Activated CD8-positive, alpha-beta T cell treated with anti-CD3 and anti-CD28 coated beads, Interleukin-2, amount 10 ng/mL, durations not matched to agents 7 days and 5 days (primary cell): Measurements from ENCODE around the gene PRPF8. TPM values are rescaled to one million over a fixed set of nuclear protein-coding genes. Genes with fewer than 3 reads are reported as not detected.

Source experiments
- ATAC-seq: fragments of 150-1000 bp; cut with Tn5 transposase; one replicate; pipeline ENCODE4 v1.10.0; 2021; ENCODE audit warnings: moderate library complexity
- CTCF ChIA-PET: fragments of 350-600 bp; sonication (Branson Sonifier 250); formaldehyde crosslinking; loops from one replicate; lab custom pipeline; 2021; ENCODE audit warnings: antibody characterized with exemption; lab: Charles Lee
- POLR2A ChIA-PET: fragments of 350-600 bp; sonication (Branson Sonifier 250); formaldehyde crosslinking; loops from one replicate; lab custom pipeline; 2021; ENCODE audit warnings: antibody characterized with exemption; lab: Charles Lee
- DNase-seq: peaks from one replicate; pipeline ENCODE4 v3.0.0-alpha.2; 2020
- H3K27ac Mint-ChIP-seq: one replicate; pipeline ENCODE4 v1.8.0; 2021; ENCODE audit warnings: mild to moderate bottlenecking, mixed read lengths
- H3K27me3 Mint-ChIP-seq: one replicate; pipeline ENCODE4 v1.8.0; 2021; ENCODE audit warnings: low read depth, mixed read lengths
- H3K36me3 Mint-ChIP-seq: one replicate; pipeline ENCODE4 v1.8.0; 2021; ENCODE audit warnings: low read depth, mixed read lengths
- H3K4me1 Mint-ChIP-seq: one replicate; pipeline ENCODE4 v1.8.0; 2021; ENCODE audit warnings: low read depth, mixed read lengths
- H3K4me3 Mint-ChIP-seq: one replicate; pipeline ENCODE4 v1.8.0; 2021; ENCODE audit warnings: mild to moderate bottlenecking, mixed read lengths
- H3K9me3 Mint-ChIP-seq: one replicate; pipeline ENCODE4 v1.8.0; 2022; ENCODE audit warnings: mixed read lengths; ENCODE audit not compliant: insufficient read depth
- total RNA-seq, 2 experiments: library from RNA; stranded (reverse); gene quantifications; one replicate each; pipeline ENCODE4 v1.2.3, GENCODE V29; 2021

Gene PRPF8
- total RNA-seq, 2 experiments from 2014 or later, result 309 to 321 TPM

DNA sequence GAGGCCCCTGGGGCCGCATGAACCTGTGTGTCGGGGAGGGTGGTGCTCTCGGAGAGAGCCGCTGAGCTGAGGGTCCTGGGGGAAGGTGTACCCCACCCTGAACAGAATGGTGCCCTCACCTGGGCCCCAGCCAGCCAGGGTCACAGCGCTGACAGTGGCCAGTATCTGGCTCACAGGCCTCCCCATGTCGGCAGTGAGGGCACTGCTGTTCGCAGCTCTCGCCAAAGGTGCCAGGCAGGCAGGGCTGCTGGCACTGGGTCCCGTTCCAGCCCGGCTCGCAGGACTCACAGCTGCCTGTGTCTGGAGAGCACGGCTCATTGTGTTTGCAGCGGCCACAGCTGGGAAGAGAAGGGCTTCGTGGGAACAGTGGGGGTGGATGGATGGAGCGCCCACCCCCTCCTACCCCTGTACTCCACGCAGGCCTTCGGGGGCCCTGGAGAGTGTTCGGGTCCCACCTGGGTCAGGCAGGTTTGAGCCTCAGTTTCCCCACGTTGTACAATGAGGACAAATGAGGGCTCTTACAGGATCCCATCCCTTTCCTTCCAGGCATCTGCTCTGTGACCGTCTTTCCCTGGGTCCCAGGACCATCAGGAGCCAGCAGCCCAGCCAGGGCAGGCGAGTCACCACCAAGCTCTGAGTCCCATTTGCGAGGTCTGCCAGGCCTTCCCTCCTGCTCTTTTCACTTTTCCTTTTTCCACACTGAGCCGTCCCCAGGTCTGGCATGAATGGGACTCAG lies 44.2 kb downstream of the PRPF8 start:
- POLR2A ChIA-PET, result no interaction called here
- no peaks in the 10 kb centered on the region for H3K9me3 Mint-ChIP-seq

DNA sequence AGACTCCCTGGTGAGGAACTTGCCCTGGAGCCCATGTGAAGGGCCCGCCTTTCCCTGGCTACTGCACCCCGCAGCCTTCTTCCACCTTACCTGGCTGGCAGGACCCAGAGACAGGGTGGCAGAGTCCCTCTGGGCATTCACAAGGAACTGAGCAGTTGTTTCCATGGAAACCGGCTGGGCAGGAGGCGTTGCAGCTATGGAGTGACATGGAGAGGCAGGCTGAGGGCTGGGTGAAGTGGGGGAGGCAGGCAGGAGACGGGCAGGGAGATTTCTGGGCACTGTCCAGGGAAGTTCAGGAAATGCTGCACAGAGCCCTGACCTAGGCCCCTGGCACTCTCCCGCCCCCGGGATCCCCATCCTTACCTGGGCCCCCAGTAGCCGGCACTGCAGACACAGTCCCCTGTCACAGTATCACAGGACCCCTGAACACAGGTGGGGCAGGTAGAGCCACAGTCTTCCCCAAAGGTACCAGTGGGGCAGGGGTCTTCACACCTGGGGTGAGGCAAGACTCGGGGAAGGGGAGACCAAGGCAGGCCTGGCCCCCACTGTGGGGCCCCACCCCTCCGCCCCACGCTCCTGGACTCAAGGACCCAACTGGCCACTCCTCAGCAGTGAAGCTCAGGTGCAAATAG lies 45.0 kb downstream of the PRPF8 start:
- Mint-ChIP-seq H3K4me3 (no peak overlapping the region), H3K27me3 (no peaks in the 10 kb centered on the region), H3K27ac (no peak overlapping the region), H3K9me3 (no peaks in the 10 kb centered on the region), H3K4me1 (peaks cover 8% of the 10 kb centered on the region), H3K36me3 (no peaks in the 10 kb centered on the region)
- ChIA-PET POLR2A (interaction anchor here (0.6 kb wide), 1 partner anchor 10 kb away, joined by 3 read pairs; no protein-coding TSS in a partner anchor), CTCF (interaction anchor here (1.0 to 1.8 kb wide), 2 partner anchors 10 to 65 kb away, joined by 4 to 9 read pairs; no protein-coding TSS in a partner anchor)
- no peak for DNase-seq
- ATAC-seq, result no peak

More for the DNA sequence above, 44.2 kb downstream of the PRPF8 start:
- Mint-ChIP-seq H3K4me1 (peaks cover 16% of the 10 kb centered on the region), H3K4me3 (no peak overlapping the region), H3K36me3 (no peaks in the 10 kb centered on the region), H3K27ac (no peak overlapping the region), H3K27me3 (no peaks in the 10 kb centered on the region)
- DNase-seq (no peak), ATAC-seq (no peak)
- CTCF ChIA-PET, result interaction anchor here (1.0 kb wide), 2 partner anchors 66 to 67 kb away, joined by 3 to 4 read pairs; no protein-coding TSS in a partner anchor

DNA sequence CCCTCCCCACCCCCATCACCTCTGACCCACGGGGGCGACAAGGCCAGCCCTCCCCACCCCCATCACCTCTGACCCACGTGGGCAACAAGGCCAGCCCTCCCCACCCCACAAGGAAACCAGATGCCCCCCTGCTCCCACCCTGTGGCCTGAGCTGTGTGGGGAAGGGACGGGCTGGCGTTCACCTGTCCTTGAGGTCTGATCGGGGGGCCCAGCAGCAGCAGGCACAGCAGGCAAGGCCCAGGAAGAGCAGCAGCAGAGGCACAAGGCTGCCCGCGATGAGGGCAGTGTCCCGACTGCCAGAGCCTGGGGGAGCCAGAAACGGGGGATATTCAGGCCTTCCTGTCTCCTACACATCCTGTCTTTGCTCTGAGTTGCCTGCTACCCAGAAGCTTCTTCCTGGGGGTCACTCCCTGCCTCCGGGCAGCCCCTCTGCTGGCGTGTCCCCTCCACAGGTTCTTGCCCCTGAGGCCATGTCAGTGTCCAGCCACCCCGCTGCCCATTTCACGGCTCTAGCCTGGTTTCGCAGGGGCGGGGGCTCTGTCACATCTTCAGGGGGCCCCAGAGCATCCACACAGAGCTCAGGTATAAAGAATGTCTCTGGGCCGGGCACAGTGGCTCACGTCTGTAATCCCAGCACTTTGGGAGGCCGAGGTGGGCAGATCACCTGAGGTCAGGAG lies 45.9 kb downstream of the PRPF8 start:
- ChIA-PET POLR2A (interaction anchor here (0.6 kb wide), 1 partner anchor 9 kb away, joined by 3 read pairs; no protein-coding TSS in a partner anchor), CTCF (interaction anchor here (0.8 to 3.2 kb wide), 4 partner anchors 9 to 274 kb away, joined by 3 to 9 read pairs (median 6); no protein-coding TSS in a partner anchor)
- Mint-ChIP-seq H3K4me1 (no peaks in the 10 kb centered on the region), H3K4me3 (no peak overlapping the region), H3K27ac (no peak overlapping the region), H3K36me3 (no peaks in the 10 kb centered on the region), H3K27me3 (no peaks in the 10 kb centered on the region), H3K9me3 (no peaks in the 10 kb centered on the region)
- ATAC-seq (no peak), DNase-seq (no peak)

DNA sequence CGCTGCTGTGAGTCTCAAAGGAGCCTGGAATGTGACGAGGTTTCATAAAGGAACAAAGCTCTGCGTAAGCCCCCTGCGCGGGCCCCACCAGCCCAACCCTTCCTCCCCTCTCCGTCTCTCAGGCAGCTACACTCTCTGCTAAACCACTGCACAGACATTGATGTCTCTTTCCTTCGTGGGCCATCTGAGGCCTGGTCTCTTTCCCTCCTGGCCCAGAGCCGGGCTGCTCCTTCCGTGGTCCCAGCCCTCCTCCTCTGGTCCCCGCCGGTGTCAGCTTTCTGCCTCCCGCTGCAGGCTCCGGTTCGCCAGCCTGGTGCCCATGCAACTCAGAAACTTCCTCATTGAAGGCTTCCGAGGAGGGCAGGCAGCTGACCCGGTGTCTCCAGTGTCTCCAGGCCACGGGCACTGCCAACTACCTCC lies 46.5 kb downstream of the PRPF8 start:
- Mint-ChIP-seq H3K36me3 (no peaks in the 10 kb centered on the region), H3K4me1 (no peaks in the 10 kb centered on the region), H3K27me3 (no peaks in the 10 kb centered on the region), H3K9me3 (no peaks in the 10 kb centered on the region), H3K27ac (no peak overlapping the region), H3K4me3 (no peak overlapping the region)
- CTCF ChIA-PET, result interaction anchor here (1.2 to 3.2 kb wide), 3 partner anchors 8 to 273 kb away, joined by 3 to 9 read pairs (median 9); no protein-coding TSS in a partner anchor
- POLR2A ChIA-PET, result no interaction called here
- no peak for DNase-seq
- no peak for ATAC-seq

DNA sequence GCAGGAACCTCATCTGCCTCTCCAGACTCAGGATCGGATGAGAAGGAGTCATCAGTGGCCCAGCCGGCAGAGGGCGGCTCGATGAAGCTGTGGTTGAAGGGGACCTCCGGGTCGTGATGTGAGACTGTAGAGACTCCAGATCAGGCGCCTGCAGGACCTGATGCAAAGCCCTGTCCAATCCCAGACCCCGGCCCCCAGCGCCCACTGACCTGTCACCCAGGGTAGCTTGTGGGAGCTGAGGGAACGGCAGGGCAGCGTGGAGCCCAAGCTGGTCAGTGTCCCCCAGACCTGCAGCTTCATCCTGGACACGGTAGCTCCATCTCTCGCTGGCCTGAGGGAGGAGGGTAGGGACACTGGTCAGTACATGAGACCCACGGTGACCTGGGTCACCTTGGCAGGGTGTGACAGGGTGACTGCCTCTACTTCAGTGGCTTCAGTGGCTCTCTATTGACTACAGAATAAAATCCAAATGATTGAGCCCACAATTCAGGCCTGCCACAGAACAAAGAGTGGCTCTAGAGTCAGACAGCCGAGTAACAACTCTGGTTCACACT lies 47.9 kb downstream of the PRPF8 start:
- H3K36me3 Mint-ChIP-seq, result no peaks in the 10 kb centered on the region
- no peaks in the 10 kb centered on the region for H3K4me1 Mint-ChIP-seq
- ChIA-PET CTCF (interaction anchor here (1.0 to 3.2 kb wide), 3 partner anchors 12 to 66 kb away, joined by 3 to 9 read pairs (median 3); no protein-coding TSS in a partner anchor), POLR2A (no interaction called here)
- DNase-seq (no peak), ATAC-seq (no peak)
- H3K27me3 Mint-ChIP-seq, result no peaks in the 10 kb centered on the region
- no peaks in the 10 kb centered on the region for H3K9me3 Mint-ChIP-seq
- H3K27ac Mint-ChIP-seq, result no peak overlapping the region
- H3K4me3 Mint-ChIP-seq, result no peak overlapping the region

DNA sequence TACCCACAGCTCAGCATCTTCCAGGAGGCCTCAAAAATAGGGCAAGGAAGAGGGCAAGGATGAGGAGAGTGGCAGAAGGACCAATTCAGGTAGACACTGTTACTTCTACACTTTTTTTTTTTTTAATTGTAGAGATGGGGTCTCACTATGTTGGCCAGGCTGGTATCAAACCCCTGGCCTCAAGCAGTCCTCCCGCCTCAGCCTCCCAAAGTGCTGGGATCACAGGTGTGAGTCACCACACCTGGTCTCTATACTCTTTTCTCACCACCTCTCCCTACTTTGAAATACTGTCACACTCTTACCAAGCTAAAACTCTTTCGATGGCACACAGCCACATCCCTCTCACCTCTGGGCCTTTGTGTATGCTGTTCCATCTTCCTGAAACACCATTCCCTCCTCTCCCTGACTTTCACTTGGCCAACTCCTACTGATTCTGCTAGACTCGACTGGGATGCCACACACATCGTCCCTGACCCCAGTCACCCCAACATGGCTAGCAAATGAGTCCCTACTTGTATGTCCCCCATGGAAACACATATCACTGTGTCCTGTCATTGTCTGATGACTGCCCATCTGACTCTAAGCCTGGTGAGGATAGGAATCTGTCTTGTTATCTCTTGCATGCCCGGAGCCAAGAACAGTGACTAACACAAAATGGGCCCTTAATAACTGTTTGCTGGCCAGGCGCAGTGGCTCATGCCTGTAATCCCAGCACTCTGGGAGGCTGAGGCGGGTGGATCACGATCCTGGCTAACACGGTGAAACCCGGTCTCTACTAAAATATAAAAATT lies 48.8 kb downstream of the PRPF8 start:
- Mint-ChIP-seq H3K4me1 (no peaks in the 10 kb centered on the region), H3K36me3 (no peaks in the 10 kb centered on the region), H3K9me3 (no peaks in the 10 kb centered on the region), H3K27me3 (peaks cover 3% of the 10 kb centered on the region), H3K27ac (no peak overlapping the region), H3K4me3 (no peak overlapping the region)
- ChIA-PET CTCF (interaction anchor here (1.0 to 3.2 kb wide), 2 partner anchors 13 to 61 kb away, joined by 3 to 9 read pairs; partner anchors contain the start of gene RILP), POLR2A (no interaction called here)
- no peak for DNase-seq
- no peak for ATAC-seq

DNA sequence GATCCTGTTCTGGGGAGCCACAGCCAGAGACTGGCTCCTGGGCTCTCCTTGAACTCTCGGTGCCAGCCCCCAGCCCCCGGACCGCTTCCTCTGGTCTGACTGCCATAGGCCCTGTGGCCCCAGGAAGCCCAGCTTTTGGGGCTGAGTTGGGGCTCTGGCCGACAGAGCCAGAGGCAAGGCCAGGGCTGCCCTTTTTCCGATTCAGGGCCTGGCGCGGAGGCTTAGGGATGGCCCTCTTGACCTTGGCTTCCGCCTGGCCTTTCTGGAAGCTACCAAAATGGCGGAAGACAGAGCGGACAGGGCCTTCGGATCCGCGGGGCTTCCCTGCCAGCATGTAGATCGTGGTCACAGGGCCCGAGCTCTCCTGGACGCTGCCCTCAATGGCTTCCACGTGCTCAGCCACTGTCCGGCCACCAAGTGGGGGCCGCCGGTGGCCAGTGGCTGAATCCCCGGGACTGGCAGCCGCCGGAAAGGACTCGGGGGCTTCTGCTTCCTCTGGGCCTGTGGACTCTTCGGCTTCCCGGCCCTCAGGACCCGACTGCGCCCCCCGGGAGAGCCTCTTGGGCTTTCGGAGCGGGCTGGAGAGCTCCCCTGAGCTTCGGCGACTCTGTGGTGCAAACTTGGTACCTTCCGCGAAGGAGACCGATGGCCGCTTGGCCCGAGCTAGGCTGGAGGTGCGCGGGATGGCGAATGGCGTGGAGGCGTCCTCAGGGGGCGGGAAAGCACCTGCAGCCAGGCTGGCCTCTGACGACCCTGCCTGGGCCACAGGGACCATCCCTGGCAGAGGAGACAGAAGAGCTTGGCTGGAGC lies 49.6 kb downstream of the PRPF8 start:
- ChIA-PET POLR2A (no interaction called here), CTCF (interaction anchor here (1.0 kb wide), 1 partner anchor 14 kb away, joined by 3 read pairs; the partner anchor contains the start of gene RILP)
- no peaks in the 10 kb centered on the region for H3K36me3 Mint-ChIP-seq
- peaks cover 8% of the 10 kb centered on the region for H3K27me3 Mint-ChIP-seq
- DNase-seq (no peak), ATAC-seq (no peak)
- no peak overlapping the region for H3K27ac Mint-ChIP-seq
- H3K4me3 Mint-ChIP-seq, result no peak overlapping the region
- no peaks in the 10 kb centered on the region for H3K9me3 Mint-ChIP-seq
- peaks cover 6% of the 10 kb centered on the region for H3K4me1 Mint-ChIP-seq

DNA sequence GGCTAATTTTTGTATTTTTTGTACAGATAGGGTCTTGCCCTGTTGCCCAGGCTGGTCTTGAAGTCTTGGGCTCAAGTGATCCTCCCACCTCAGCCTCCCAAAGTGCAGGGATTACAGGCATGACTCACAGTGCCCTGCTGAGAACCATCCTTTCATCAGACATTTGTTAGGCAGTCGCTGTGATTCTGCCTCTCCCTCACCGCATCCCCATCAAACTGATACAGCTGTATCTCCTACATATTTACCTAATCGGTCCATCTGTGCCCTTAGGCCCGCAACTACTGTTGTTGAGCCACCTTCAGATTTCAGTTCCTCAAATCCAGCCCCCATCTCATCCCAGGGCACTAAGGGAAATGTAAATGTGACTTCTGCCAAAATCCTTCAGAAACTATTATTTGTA lies 54.0 kb downstream of the PRPF8 start:
- no peak for ATAC-seq
- no peak overlapping the region for H3K4me3 Mint-ChIP-seq
- ChIA-PET POLR2A (interaction anchor here (0.6 to 0.9 kb wide), 2 partner anchors 14 to 45 kb away, joined by 4 read pairs; no protein-coding TSS in a partner anchor), CTCF (interaction anchor here (0.6 to 6.6 kb wide), 37 partner anchors 9 to 429 kb away, joined by 3 to 94 read pairs (median 5); partner anchors contain the start of genes INPP5K, RILP and SCARF1)
- peaks cover 21% of the 10 kb centered on the region for H3K27me3 Mint-ChIP-seq
- no peak for DNase-seq
- no peaks in the 10 kb centered on the region for H3K9me3 Mint-ChIP-seq
- no peak overlapping the region for H3K27ac Mint-ChIP-seq
- H3K4me1 Mint-ChIP-seq, result peaks cover 28% of the 10 kb centered on the region
- H3K36me3 Mint-ChIP-seq, result no peaks in the 10 kb centered on the region

DNA sequence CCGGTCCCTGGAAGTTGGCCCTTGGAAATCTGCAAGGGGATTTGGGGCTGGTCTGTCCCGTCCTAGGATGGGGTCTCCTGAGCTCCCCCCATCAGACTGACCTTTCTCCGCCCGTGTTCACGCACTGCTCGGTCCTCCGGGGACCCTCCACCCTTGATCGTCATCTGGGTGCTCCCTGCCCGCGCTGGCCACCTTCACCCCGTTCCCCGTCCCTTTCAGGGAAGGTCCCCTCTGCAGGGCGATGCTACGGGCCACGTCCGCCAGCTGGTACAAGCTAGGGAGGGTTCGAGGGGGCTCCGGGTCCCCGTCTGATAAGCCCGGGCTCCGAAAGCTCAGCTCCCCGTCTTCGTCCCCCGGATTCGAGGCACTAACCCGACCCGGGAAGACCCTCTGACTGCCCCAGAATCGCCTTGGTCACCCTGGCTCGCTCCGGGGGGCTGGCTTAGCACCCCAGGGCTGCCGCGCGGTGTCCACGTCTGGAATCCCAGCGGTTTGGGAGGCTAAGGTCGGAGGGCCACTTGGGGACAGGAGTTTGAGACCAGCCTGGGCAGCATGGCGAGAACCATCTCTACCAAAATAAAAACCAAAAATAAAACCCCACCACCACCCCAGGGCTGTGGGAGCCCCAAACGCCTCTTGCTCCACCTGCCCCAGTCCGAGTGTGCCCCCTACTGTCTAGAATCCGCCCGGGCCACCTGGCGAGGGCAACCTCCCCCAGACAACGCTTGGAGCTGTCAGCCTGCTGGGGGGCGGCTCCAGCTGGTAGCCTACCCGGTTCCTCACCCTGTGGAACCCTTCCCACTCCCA lies 55.0 kb downstream of the PRPF8 start:
- Mint-ChIP-seq H3K9me3 (no peaks in the 10 kb centered on the region), H3K27ac (peak overlapping the region; percentile 78), H3K36me3 (no peaks in the 10 kb centered on the region), H3K27me3 (peaks cover 22% of the 10 kb centered on the region), H3K4me1 (peaks cover 28% of the 10 kb centered on the region), H3K4me3 (peak overlapping the region; percentile 80)
- CTCF ChIA-PET, result interaction anchor here (0.6 to 6.6 kb wide), 40 partner anchors 10 to 428 kb away, joined by 3 to 94 read pairs (median 4); partner anchors contain the start of genes INPP5K, RILP and SCARF1
- ATAC-seq (peak; percentile 34), DNase-seq (peak; percentile 88)
- POLR2A ChIA-PET, result interaction anchor here (0.6 to 2.2 kb wide), 4 partner anchors 10 to 55 kb away, joined by 3 to 6 read pairs (median 4); no protein-coding TSS in a partner anchor
